MCF 10A (cell line): ENCODE measurements around the gene PCDH15. TPM values are rescaled to one million over a fixed set of nuclear protein-coding genes. Genes with fewer than 3 reads are reported as not detected.

Source experiments
- BruUV-seq: library from RNA; stranded (reverse); fragments of 400-500 nt; replicated peaks from 2 replicates; lab custom pipeline; 2021; lab: Mats Ljungman, UMichigan
- CTCF ChIA-PET: fragments of 300-600 bp; sonication (Branson Sonifier 250); formaldehyde crosslinking; extraction: SDS; loops from one replicate; lab custom pipeline; 2021; ENCODE audit warnings: antibody characterized with exemption, inconsistent platforms; lab: Yijun Ruan, JAX
- POLR2A ChIA-PET: fragments of 300-600, 350-650 bp; sonication (Branson Sonifier 250); formaldehyde crosslinking; extraction: SDS; loops from one replicate; lab custom pipeline; 2020; ENCODE audit warnings: antibody characterized with exemption, inconsistent platforms; lab: Yijun Ruan, JAX
- DNase-seq: peaks from one replicate; pipeline ENCODE4 v3.0.0-alpha.2; 2018; ENCODE audit not compliant: unreplicated experiment
- H3K27ac Mint-ChIP-seq: one replicate; pipeline ENCODE4 v1.8.0; 2022; ENCODE audit warnings: mild to moderate bottlenecking, low read depth, mixed read lengths; ENCODE audit not compliant: unreplicated experiment
- H3K27me3 Mint-ChIP-seq: one replicate; pipeline ENCODE4 v1.8.0; 2022; ENCODE audit warnings: mixed read lengths; ENCODE audit not compliant: insufficient read depth, unreplicated experiment
- H3K36me3 Mint-ChIP-seq: one replicate; pipeline ENCODE4 v1.8.0; 2022; ENCODE audit warnings: mild to moderate bottlenecking, moderate library complexity, mixed read lengths; ENCODE audit not compliant: insufficient read depth, unreplicated experiment
- H3K4me1 Mint-ChIP-seq: one replicate; pipeline ENCODE4 v1.8.0; 2022; ENCODE audit warnings: mixed read lengths; ENCODE audit not compliant: insufficient read depth, unreplicated experiment
- H3K4me3 Mint-ChIP-seq: one replicate; pipeline ENCODE4 v1.8.0; 2022; ENCODE audit warnings: mild to moderate bottlenecking, moderate library complexity, mixed read lengths; ENCODE audit not compliant: unreplicated experiment
- H3K9me3 Mint-ChIP-seq: one replicate; pipeline ENCODE4 v1.8.0; 2022; ENCODE audit warnings: mixed read lengths; ENCODE audit not compliant: unreplicated experiment
- CTCF ChIP-seq: fragments of 200-600 bp; IDR thresholded peaks from one replicate; pipeline ENCODE4 v1.8.0; 2022; ENCODE audit warnings: antibody characterized with exemption, mild to moderate bottlenecking; ENCODE audit not compliant: unreplicated experiment
- intact Hi-C: fragments of 100-400 bp; cut with micrococcal nuclease; formaldehyde crosslinking; loops from 2 replicates; pipeline ENCODE4 v1.14.1; 2022
- total RNA-seq: library from RNA; stranded (reverse); gene quantifications from 2 replicates; pipeline ENCODE4 v1.2.3, GENCODE V29; 2022

PCDH15 gene
- total RNA-seq, 1 experiment from 2014 or later, result not detected

GRCh38 chr10:53827261-53827660, 973.8 kb downstream of the PCDH15 start:
- intact Hi-C loops, result no loop called here
- no peak for DNase-seq
- CTCF ChIA-PET, result no interaction called here
- no peak overlapping the region for H3K4me3 Mint-ChIP-seq
- BruUV-seq, result no TSS peak
- POLR2A ChIA-PET, result no interaction called here
- H3K27me3 Mint-ChIP-seq, result no peaks in the 10 kb centered on the region
- no peaks in the 10 kb centered on the region for H3K36me3 Mint-ChIP-seq
- no peak for TF ChIP-seq CTCF
- H3K9me3 Mint-ChIP-seq, result no peaks in the 10 kb centered on the region
- no peaks in the 10 kb centered on the region for H3K4me1 Mint-ChIP-seq
- no peak overlapping the region for H3K27ac Mint-ChIP-seq

- peak; percentile 6 for DNase-seq
- BruUV-seq, result no TSS peak
- Mint-ChIP-seq H3K9me3 (peaks cover 6% of the 10 kb centered on the region), H3K36me3 (no peaks in the 10 kb centered on the region), H3K27ac (no peak overlapping the region), H3K4me1 (no peaks in the 10 kb centered on the region), H3K27me3 (no peaks in the 10 kb centered on the region), H3K4me3 (no peak overlapping the region)
- POLR2A ChIA-PET, result no interaction called here
- intact Hi-C loops, result no loop called here
- CTCF ChIA-PET, result no interaction called here
- TF ChIP-seq CTCF, result no peak
Measured at GRCh38 chr10:53808677-53809372, 992.2 kb downstream of the PCDH15 start.

- no TSS peak for BruUV-seq
- H3K27ac Mint-ChIP-seq, result no peak overlapping the region
- ChIA-PET POLR2A (no interaction called here), CTCF (no interaction called here)
- intact Hi-C loops, result no loop called here
- DNase-seq, result peak; percentile 14
- peaks cover 7% of the 10 kb centered on the region for H3K9me3 Mint-ChIP-seq
- H3K27me3 Mint-ChIP-seq, result no peaks in the 10 kb centered on the region
- no peak overlapping the region for H3K4me3 Mint-ChIP-seq
- peaks cover 6% of the 10 kb centered on the region for H3K4me1 Mint-ChIP-seq
- H3K36me3 Mint-ChIP-seq, result no peaks in the 10 kb centered on the region
- TF ChIP-seq CTCF, result peak; percentile 30
Measured at GRCh38 chr10:53786236-53786900, 1014.7 kb downstream of the PCDH15 start.

- Mint-ChIP-seq H3K4me3 (no peak overlapping the region), H3K9me3 (no peaks in the 10 kb centered on the region), H3K36me3 (no peaks in the 10 kb centered on the region), H3K27ac (no peak overlapping the region), H3K27me3 (no peaks in the 10 kb centered on the region), H3K4me1 (no peaks in the 10 kb centered on the region)
- no peak for DNase-seq
- BruUV-seq, result no TSS peak
- ChIA-PET CTCF (no interaction called here), POLR2A (no interaction called here)
- TF ChIP-seq CTCF, result no peak
- intact Hi-C loops, result no loop called here
Measured at GRCh38 chr10:53771701-53772100, 1029.3 kb downstream of the PCDH15 start.
